Vagina (tissue), 2 donors: ENCODE results near the gene APBA1.

ENCODE experiments used
- CTCF ChIP-seq, 3 experiments: fragments of 450-650 bp in 2 of 3; fragments of 200-600 bp in 1 of 3; sonication (generic) in 1 of 3; IDR thresholded peaks; one replicate each; pipeline ENCODE4 v1.5.1; 2017 to 2019; ENCODE audit warnings: antibody characterized with exemption in 3 of 3, mild to moderate bottlenecking in 2 of 3, moderate library complexity in 2 of 3
- POLR2A ChIP-seq, 2 donors: fragments of 450-650 bp; IDR thresholded peaks; one replicate each; pipeline ENCODE4 v1.6.1; 2017; ENCODE audit warnings: antibody characterized with exemption in 2 of 2, mild to moderate bottlenecking in 2 of 2, moderate library complexity in 2 of 2
- POLR2AphosphoS5 ChIP-seq, 2 donors: sonication (generic); formaldehyde crosslinking; IDR thresholded peaks; one replicate each; pipeline ENCODE4 v1.9.0; 2017; ENCODE audit warnings: antibody characterized with exemption in 2 of 2, mild to moderate bottlenecking in 2 of 2, low read depth in 1 of 2; ENCODE audit not compliant: insufficient read depth in 1 of 2

GRCh38 chr9:69583645-69584234 is 88.4 kb downstream of the APBA1 start:
- TF ChIP-seq CTCF (IDR thresholded peaks at IDR 0.05): no peak
- TF ChIP-seq POLR2A (IDR thresholded peaks at IDR 0.05): no peak
- no peak for TF ChIP-seq POLR2AphosphoS5 (IDR thresholded peaks at IDR 0.05; ENCODE audit: insufficient read depth in 1 of 2, low read depth in 1 of 2)
